ENCODE measurements around the gene MAGI2. TPM values are rescaled to one million over a fixed set of nuclear protein-coding genes. Genes with fewer than 3 reads are reported as not detected.

Gene MAGI2
- total RNA-seq, 5 donors from 2014 or later (not counting 1 experiment from before 2014, with no cell fraction given): 0.10 to 0.77 (median 0.22) TPM

DNA sequence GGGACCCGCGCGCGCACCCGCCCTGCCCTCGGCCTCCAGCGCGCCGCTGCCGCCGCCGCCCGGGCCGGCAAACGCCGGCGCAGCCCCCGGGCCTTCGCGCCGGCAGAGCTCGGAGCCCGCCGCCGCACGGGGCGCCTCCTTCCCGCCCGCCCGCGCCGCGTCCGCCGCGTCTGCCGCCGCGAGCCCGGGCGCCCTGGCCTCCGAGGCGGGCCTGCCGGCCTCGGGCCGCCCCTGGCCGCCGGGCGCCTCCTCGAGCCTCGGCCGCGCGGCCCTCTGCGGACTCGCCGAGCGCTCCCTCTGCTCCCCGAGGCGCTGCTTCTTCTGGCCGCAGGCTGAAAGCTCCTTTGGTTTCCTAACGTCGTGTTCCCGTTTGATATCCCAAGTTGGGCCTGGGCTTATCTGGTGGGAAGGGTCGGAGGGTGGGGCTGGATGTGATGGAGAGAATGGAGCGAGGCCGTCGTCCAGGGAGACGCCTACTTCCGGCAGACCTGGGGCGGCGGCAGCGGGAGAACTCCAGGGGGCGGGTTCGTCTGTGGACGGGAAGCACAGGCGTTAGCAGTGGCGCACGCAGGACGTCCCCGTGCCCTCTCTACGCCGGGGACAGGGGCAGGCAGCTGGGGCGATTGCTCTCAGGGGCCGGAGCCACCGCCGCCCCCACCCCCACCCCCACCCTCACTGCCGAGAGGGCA is 1433.9 kb downstream of the MAGI2 start:
- peak overlapping the region in 1 of 2 donors; percentile 46 for H3K27ac Mint-ChIP-seq
- under 1% methylated on average over 77 of the region's 88 CpGs for WGBS (ENCODE audit: insufficient coverage)
- no peaks in the 10 kb centered on the region for H3K36me3 Mint-ChIP-seq
- peaks cover 0 to 8% of the 10 kb centered on the region in 2 experiments for H3K4me1 ChIP-seq (ENCODE audit: control insufficient read depth in 1 of 2, extremely low read depth in 1 of 2, insufficient read depth in 2 of 2, low read length in 2 of 2)
- H3K27ac ChIP-seq (ENCODE audit: low read length): peak overlapping the region; percentile 11
- H3K27me3 Mint-ChIP-seq: peaks cover 11 to 21% of the 10 kb centered on the region in 2 donors
- ChIA-PET CTCF (interaction anchor here in 1 of 2 donors (1.2 kb wide), 1 partner anchor 1999 kb away, joined by 3 read pairs; no protein-coding TSS in a partner anchor), POLR2A (no interaction called here)
- H3K9me3 ChIP-seq: no peaks in the 10 kb centered on the region
- peaks cover 12 to 15% (median 15%) of the 10 kb centered on the region in 3 donors for H3K4me1 Mint-ChIP-seq
- H3K4me3 Mint-ChIP-seq: peak overlapping the region; percentile 81 to 85 (median 84)
- H3K4me3 ChIP-seq (ENCODE audit: control insufficient read depth in 1 of 2, extremely low read depth in 1 of 2, low read length in 1 of 2): peak overlapping the region; percentile 57 to 62
- H3K27me3 ChIP-seq (replicated peaks in 1 of 2; ENCODE audit: control insufficient read depth in 2 of 2, extremely low read depth in 1 of 2, insufficient read depth in 2 of 2, low read length in 1 of 2): peaks cover 0 to 11% of the 10 kb centered on the region in 2 experiments
- no peaks in the 10 kb centered on the region for H3K9me3 Mint-ChIP-seq
- no peaks in the 10 kb centered on the region for H3K36me3 ChIP-seq (ENCODE audit: control insufficient read depth in 2 of 2, extremely low read depth in 1 of 2, insufficient read depth in 1 of 2, low read length in 1 of 2)
- peak; percentile 67 to 80 (median 76) for ATAC-seq (replicated peaks in 1 of 4)
- DNase-seq: peak in 29 of 35 experiments; percentile 7 to 56 (median 21)

DNA sequence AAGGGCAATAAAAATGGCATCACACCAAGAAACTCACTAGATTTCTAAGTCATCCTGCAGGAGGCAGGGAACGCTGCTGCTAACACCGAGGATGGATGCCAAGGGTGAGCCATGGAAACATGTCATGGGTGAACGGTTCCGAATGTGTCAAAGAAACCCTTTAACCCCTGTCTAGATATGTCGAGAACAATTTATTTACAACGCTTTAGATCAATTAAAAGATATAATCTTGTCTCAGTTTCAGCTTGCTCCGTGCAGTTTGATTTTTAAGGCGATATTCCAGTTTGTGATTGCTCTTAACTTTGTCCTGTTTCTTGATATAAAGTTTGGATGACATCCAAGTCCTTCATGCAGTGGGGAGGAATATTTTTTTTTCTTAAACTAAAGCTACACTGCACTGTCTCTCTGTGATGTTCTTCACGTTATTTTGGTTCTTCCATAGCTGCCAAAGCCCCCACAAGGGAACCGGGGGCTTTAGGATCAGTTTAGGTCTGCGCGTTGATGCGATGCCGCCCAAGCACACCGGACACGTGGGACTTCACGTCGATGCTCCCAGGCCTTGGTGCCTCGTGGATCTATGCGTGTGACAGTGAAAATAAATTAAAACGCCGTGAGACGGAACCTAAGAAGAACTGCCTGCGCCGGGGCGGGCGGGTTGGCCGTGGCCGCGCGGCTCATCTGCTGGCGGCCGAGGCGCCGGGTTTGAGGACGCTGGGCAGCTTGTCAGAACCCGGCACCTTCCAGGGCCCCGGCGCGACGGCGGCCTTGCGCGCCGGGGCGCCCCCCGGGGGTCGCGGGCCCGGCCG is 1434.6 kb downstream of the MAGI2 start:
- ATAC-seq (replicated peaks in 1 of 4) (peak in 3 of 4 experiments; percentile 8 to 23 (median 9)), DNase-seq (peak in 5 of 35 experiments; percentile 2 to 13 (median 5))
- Mint-ChIP-seq H3K4me3 (peak overlapping the region; percentile 77 to 82 (median 79)), H3K9me3 (no peaks in the 10 kb centered on the region), H3K4me1 (peaks cover 12 to 15% (median 15%) of the 10 kb centered on the region in 3 donors), H3K36me3 (no peaks in the 10 kb centered on the region), H3K27me3 (peaks cover 11 to 21% of the 10 kb centered on the region in 2 donors), H3K27ac (peak overlapping the region in 1 of 2 donors; percentile 81)
- peak overlapping the region; percentile 17 to 42 for H3K4me3 ChIP-seq (ENCODE audit: control insufficient read depth in 1 of 2, extremely low read depth in 1 of 2, low read length in 1 of 2)
- H3K9me3 ChIP-seq: no peaks in the 10 kb centered on the region
- peaks cover 0 to 11% of the 10 kb centered on the region in 2 experiments for H3K27me3 ChIP-seq (replicated peaks in 1 of 2; ENCODE audit: control insufficient read depth in 2 of 2, extremely low read depth in 1 of 2, insufficient read depth in 2 of 2, low read length in 1 of 2)
- WGBS (ENCODE audit: insufficient coverage): 5% methylated on average over 41 of the region's 51 CpGs
- ChIA-PET CTCF (no interaction called here), POLR2A (no interaction called here)
- no peak overlapping the region for H3K27ac ChIP-seq (ENCODE audit: low read length)
- H3K36me3 ChIP-seq (ENCODE audit: control insufficient read depth in 2 of 2, extremely low read depth in 1 of 2, insufficient read depth in 1 of 2, low read length in 1 of 2): no peaks in the 10 kb centered on the region
- H3K4me1 ChIP-seq (ENCODE audit: control insufficient read depth in 1 of 2, extremely low read depth in 1 of 2, insufficient read depth in 2 of 2, low read length in 2 of 2): peaks cover 0 to 8% of the 10 kb centered on the region in 2 experiments

DNA sequence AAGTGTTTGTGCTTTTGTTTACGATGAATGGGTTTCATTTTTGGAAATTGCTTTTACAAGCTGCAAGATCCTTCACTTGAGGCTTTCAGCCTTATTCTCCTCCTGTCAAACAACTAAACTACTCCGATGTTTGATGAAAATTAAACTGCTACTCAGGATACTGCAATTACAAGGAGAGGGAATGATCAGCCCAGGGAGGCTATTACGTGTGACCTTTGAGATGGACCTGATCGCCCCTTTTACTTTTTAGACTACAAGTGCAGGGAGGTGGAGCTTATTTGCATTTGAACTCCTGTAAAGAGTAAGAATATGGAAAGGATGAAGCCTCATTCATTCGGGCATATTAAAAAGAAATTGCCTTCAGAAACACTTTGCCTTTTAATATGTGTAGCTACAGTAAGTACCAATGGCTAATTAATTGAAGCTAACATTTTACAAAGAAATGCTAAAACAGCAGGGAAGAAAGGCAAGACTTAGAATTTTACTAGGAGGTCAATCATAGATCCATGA is 1435.8 kb downstream of the MAGI2 start:
- H3K27me3 ChIP-seq (replicated peaks in 1 of 2; ENCODE audit: control insufficient read depth in 2 of 2, extremely low read depth in 1 of 2, insufficient read depth in 2 of 2, low read length in 1 of 2): peaks cover 0 to 11% of the 10 kb centered on the region in 2 experiments
- no peak overlapping the region for H3K27ac ChIP-seq (ENCODE audit: low read length)
- no peak for DNase-seq
- Mint-ChIP-seq H3K4me1 (peaks cover 12 to 15% (median 15%) of the 10 kb centered on the region in 3 donors), H3K27ac (no peak overlapping the region), H3K9me3 (no peaks in the 10 kb centered on the region), H3K27me3 (peaks cover 15 to 28% of the 10 kb centered on the region in 2 donors), H3K36me3 (no peaks in the 10 kb centered on the region), H3K4me3 (peak overlapping the region; percentile 37 to 79 (median 57))
- no peaks in the 10 kb centered on the region for H3K36me3 ChIP-seq (ENCODE audit: control insufficient read depth in 2 of 2, extremely low read depth in 1 of 2, insufficient read depth in 1 of 2, low read length in 1 of 2)
- ATAC-seq (replicated peaks in 1 of 4): no peak
- 83% methylated on average over 1 of the region's 5 CpGs for WGBS (ENCODE audit: insufficient coverage)
- ChIA-PET POLR2A (interaction anchor here in 1 of 2 donors (0.8 kb wide), 1 partner anchor 14 kb away, joined by 3 read pairs; no protein-coding TSS in a partner anchor), CTCF (no interaction called here)
- H3K4me3 ChIP-seq (ENCODE audit: control insufficient read depth in 1 of 2, extremely low read depth in 1 of 2, low read length in 1 of 2): no peak overlapping the region
- peaks cover 0 to 8% of the 10 kb centered on the region in 2 experiments for H3K4me1 ChIP-seq (ENCODE audit: control insufficient read depth in 1 of 2, extremely low read depth in 1 of 2, insufficient read depth in 2 of 2, low read length in 2 of 2)
- no peaks in the 10 kb centered on the region for H3K9me3 ChIP-seq

DNA sequence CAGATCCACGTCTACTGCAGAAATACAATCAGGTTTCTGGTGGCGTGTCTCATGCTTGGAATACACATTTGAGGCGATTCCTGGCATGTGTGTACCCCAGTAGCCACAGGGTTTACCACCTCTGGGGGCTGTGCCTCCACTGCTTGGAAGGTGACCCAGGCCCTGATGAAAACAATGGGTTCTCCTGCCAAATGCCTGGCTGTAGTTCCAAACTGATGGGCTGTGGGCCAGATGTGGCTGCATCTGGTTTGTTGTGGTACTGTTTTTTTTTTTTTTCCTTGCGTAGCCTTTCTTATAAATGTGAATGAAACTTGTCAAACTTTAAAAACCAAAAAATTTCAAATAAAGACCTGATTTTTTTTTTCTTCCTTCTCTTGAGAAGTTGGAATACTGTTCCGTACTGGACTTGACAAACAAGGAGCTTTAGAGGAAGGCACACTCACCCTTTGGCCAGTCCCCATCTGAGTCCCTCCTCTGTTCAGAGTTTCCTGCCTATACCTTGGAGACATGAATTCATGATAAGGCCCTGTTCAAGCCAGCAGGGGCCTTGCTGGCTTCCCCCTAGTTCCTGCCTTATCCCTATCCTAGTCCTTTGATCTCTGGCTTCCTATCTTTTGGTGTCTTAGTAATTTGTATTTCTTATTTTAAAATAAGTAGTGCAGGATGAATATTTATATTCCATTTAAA is 1437.8 kb downstream of the MAGI2 start:
- Mint-ChIP-seq H3K27ac (no peak overlapping the region), H3K4me3 (no peak overlapping the region), H3K9me3 (no peaks in the 10 kb centered on the region), H3K27me3 (peaks cover 15 to 33% of the 10 kb centered on the region in 2 donors), H3K36me3 (no peaks in the 10 kb centered on the region), H3K4me1 (peaks cover 12 to 15% (median 15%) of the 10 kb centered on the region in 3 donors)
- DNase-seq: no peak
- 92% methylated on average over 4 of the region's 5 CpGs for WGBS (ENCODE audit: insufficient coverage)
- peaks cover 0 to 11% of the 10 kb centered on the region in 2 experiments for H3K27me3 ChIP-seq (replicated peaks in 1 of 2; ENCODE audit: control insufficient read depth in 2 of 2, extremely low read depth in 1 of 2, insufficient read depth in 2 of 2, low read length in 1 of 2)
- no peak overlapping the region for H3K4me3 ChIP-seq (ENCODE audit: control insufficient read depth in 1 of 2, extremely low read depth in 1 of 2, low read length in 1 of 2)
- H3K36me3 ChIP-seq (ENCODE audit: control insufficient read depth in 2 of 2, extremely low read depth in 1 of 2, insufficient read depth in 1 of 2, low read length in 1 of 2): no peaks in the 10 kb centered on the region
- H3K27ac ChIP-seq (ENCODE audit: low read length): no peak overlapping the region
- ChIA-PET POLR2A (interaction anchor here in 1 of 2 donors (0.6 kb wide), 1 partner anchor 383 kb away, joined by 3 read pairs; no protein-coding TSS in a partner anchor), CTCF (no interaction called here)
- peaks cover 0 to 8% of the 10 kb centered on the region in 2 experiments for H3K4me1 ChIP-seq (ENCODE audit: control insufficient read depth in 1 of 2, extremely low read depth in 1 of 2, insufficient read depth in 2 of 2, low read length in 2 of 2)
- no peaks in the 10 kb centered on the region for H3K9me3 ChIP-seq
- no peak for ATAC-seq (replicated peaks in 1 of 4)

DNA sequence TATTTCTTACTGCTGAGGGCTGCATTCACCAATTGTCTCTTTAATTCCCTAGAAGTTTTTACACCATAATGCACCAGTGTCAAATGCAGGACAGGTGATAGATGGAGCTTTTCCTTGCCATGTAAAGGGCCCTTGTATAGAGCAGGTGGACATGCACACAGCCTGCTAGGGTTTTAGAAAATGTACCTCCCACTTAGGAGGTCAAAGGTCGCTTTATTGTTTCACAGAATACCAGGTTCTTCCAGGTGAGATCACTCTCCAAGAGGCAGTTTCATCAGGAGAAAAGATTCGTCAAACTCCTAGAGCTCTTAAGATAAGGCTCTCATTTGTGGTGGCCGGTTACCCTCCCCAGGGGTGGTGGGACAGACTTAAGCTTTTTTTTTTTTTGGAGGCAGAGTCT is 1439.1 kb downstream of the MAGI2 start:
- H3K9me3 ChIP-seq: no peaks in the 10 kb centered on the region
- WGBS (ENCODE audit: insufficient coverage): 100% methylated on average over 1 of the region's 3 CpGs
- CTCF ChIA-PET: interaction anchor here in 1 of 2 donors (0.6 kb wide), 1 partner anchor 25 kb away, joined by 3 read pairs; no protein-coding TSS in a partner anchor
- no peak for ATAC-seq (replicated peaks in 1 of 4)
- no peaks in the 10 kb centered on the region for H3K36me3 Mint-ChIP-seq
- no peaks in the 10 kb centered on the region for H3K36me3 ChIP-seq (ENCODE audit: control insufficient read depth in 2 of 2, extremely low read depth in 1 of 2, insufficient read depth in 1 of 2, low read length in 1 of 2)
- H3K27ac Mint-ChIP-seq: no peak overlapping the region
- no peak overlapping the region for H3K4me3 ChIP-seq (ENCODE audit: control insufficient read depth in 1 of 2, extremely low read depth in 1 of 2, low read length in 1 of 2)
- peaks cover 4 to 7% (median 6%) of the 10 kb centered on the region in 3 donors for H3K4me1 Mint-ChIP-seq
- H3K27me3 Mint-ChIP-seq: peaks cover 15 to 30% of the 10 kb centered on the region in 2 donors
- H3K9me3 Mint-ChIP-seq: no peaks in the 10 kb centered on the region
- DNase-seq: no peak
- H3K4me1 ChIP-seq (ENCODE audit: control insufficient read depth in 1 of 2, extremely low read depth in 1 of 2, insufficient read depth in 2 of 2, low read length in 2 of 2): peaks cover 0 to 3% of the 10 kb centered on the region in 2 experiments
- POLR2A ChIA-PET: no interaction called here
- H3K27me3 ChIP-seq (replicated peaks in 1 of 2; ENCODE audit: control insufficient read depth in 2 of 2, extremely low read depth in 1 of 2, insufficient read depth in 2 of 2, low read length in 1 of 2): peaks cover 0 to 8% of the 10 kb centered on the region in 2 experiments
- H3K4me3 Mint-ChIP-seq: no peak overlapping the region
- no peak overlapping the region for H3K27ac ChIP-seq (ENCODE audit: low read length)
